Measurements from ENCODE around the gene RNU11. TPM values are rescaled to one million over a fixed set of nuclear protein-coding genes. Genes with fewer than 3 reads are reported as not detected.

Gene RNU11
- total RNA-seq, 1 experiment from 2014 or later, result not detected

GRCh38 chr1:28604411-28604810 is 44.0 kb upstream of the RNU11 start:
- no CpG with 5 or more reads among the region's 5 CpGs for WGBS (ENCODE audit: extremely low coverage, insufficient read length, low lambda C conversion rate)
- Histone ChIP-seq H3K9me3 (ENCODE audit: control insufficient read depth, low read depth, low read length) (no peaks in the 10 kb centered on the region), H3K18ac (ENCODE audit: insufficient read length, low read depth, low read length) (no peak overlapping the region), H2AFZ (ENCODE audit: low read length) (no peak overlapping the region), H2BK5ac (ENCODE audit: insufficient read length, low read length) (no peak overlapping the region), H2BK120ac (ENCODE audit: low read depth, low read length, poor library complexity, severe bottlenecking) (no peak overlapping the region), H4K8ac (replicated peaks; ENCODE audit: insufficient read length, low read depth, low read length) (no peak overlapping the region), H2BK15ac (ENCODE audit: low read depth, low read length) (no peak overlapping the region), H3K14ac (ENCODE audit: insufficient read depth, low read length) (no peak overlapping the region), H3K56ac (ENCODE audit: insufficient read length, low read depth, low read length) (no peak overlapping the region), H3K79me2 (ENCODE audit: insufficient read depth, low read length) (no peaks in the 10 kb centered on the region), H4K91ac (ENCODE audit: insufficient read length, low read depth, low read length) (no peak overlapping the region), H2BK12ac (ENCODE audit: insufficient read length, low read depth, low read length) (no peak overlapping the region), H3K4me1 (ENCODE audit: insufficient read depth, low read length) (no peaks in the 10 kb centered on the region), H3T11ph (ENCODE audit: low read length) (no peak overlapping the region), H4K20me1 (ENCODE audit: control insufficient read depth, insufficient read depth, insufficient read length) (no peaks in the 10 kb centered on the region), H3K23ac (ENCODE audit: insufficient read length, low read depth, low read length) (no peak overlapping the region), H3K4ac (ENCODE audit: low read depth, low read length) (no peak overlapping the region), H2BK20ac (ENCODE audit: low read depth, low read length, poor library complexity, severe bottlenecking) (no peak overlapping the region), H3K27ac (ENCODE audit: insufficient read length, low read depth, low read length) (no peak overlapping the region), H3K79me1 (ENCODE audit: insufficient read depth, low read depth, low read length, poor library complexity, severe bottlenecking) (no peaks in the 10 kb centered on the region), H3K9ac (ENCODE audit: extremely low read depth, insufficient read length, low read length) (no peak overlapping the region), H3K23me2 (ENCODE audit: insufficient read length, low read depth, low read length, poor library complexity, severe bottlenecking) (no peaks in the 10 kb centered on the region), H3K27me3 (ENCODE audit: insufficient read depth, low read length) (no peaks in the 10 kb centered on the region), H4K5ac (ENCODE audit: insufficient read length, low read depth, low read length) (no peak overlapping the region), H3K4me2 (ENCODE audit: insufficient read depth, insufficient read length, low read length) (no peak overlapping the region), H2AK5ac (ENCODE audit: insufficient read length, low read length) (no peak overlapping the region)
- Mint-ChIP-seq H3K36me3 (ENCODE audit: insufficient read depth in 1 of 3, low read depth in 3 of 3) (peaks cover 5 to 28% (median 15%) of the 10 kb centered on the region in 3 experiments), H3K4me1 (peaks cover 5 to 19% of the 10 kb centered on the region in 2 experiments), H3K27ac (no peak overlapping the region), H3K4me3 (no peak overlapping the region), H3K9me3 (no peaks in the 10 kb centered on the region), H3K27me3 (ENCODE audit: low read depth) (no peaks in the 10 kb centered on the region)
- TF ChIP-seq CTCF (conservative IDR thresholded peaks at IDR 0.05), result no peak
- no peak for DNase-seq

Data from H9 (cell line).